CD4-positive, alpha-beta T cell treated with Interleukin-4 for 1 hour (primary cell): ENCODE data around the gene GLT8D1.
A peak's percentile ranks its signal among the peaks of the same experiment; 100 is the strongest.
"Not testable (repeated sequence)": the region's sequence is repeated elsewhere in the genome, so short reads cannot be mapped to it uniquely, and the experiment has no call there.

Experiments used
- DNase-seq, 2 donors: peaks; one replicate each; pipeline ENCODE4 v3.0.0-alpha.2; 2020 to 2022

GLT8D1 gene, protein sequence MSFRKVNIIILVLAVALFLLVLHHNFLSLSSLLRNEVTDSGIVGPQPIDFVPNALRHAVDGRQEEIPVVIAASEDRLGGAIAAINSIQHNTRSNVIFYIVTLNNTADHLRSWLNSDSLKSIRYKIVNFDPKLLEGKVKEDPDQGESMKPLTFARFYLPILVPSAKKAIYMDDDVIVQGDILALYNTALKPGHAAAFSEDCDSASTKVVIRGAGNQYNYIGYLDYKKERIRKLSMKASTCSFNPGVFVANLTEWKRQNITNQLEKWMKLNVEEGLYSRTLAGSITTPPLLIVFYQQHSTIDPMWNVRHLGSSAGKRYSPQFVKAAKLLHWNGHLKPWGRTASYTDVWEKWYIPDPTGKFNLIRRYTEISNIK

DNA sequence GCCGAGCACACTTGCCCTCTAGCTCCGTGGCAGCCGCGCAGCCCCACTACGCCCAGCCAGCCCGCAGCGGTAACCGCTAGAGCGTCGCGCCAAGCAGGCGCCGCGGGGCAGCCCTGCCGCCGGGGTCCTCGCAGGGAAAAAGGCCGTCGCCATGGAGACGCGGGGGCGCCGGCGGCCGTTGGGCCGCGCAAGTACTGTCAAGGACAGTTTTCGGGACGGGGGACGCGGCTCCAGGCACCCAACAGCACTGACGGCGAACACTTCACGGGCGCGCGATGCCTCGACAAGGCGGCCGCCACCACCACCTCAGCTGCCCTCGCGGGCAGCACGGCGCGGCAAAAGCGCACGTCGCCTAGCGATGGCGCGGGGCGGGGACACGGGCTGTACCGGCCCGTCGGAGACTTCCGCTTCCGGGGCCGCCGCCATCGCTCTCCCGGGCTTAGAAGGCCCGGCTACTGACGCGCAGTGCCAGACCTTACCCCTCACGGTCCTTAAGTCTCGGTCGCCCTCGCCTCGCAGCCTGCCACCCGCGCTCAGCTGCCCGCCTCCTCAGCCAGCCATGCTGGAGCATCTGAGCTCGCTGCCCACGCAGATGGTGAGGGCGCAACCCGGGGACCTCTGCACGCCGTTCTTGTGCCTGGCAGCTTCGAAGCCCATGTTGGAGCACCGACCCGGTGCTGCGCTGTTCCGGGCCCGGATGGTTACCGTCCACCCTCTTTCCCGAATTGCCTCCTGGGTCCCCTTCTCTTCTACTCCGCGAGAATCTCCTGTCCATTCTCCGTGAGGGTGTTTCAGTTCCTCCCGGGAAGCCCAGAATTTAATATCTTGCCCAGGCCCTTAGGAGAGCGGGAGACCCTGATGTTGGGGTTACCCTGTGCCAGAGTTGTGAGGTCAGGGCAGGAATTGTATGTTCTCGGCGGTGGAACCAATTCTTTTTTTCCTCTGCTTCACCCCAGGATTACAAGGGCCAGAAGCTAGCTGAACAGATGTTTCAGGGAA is at the start of gene GLT8D1, which contains the start of gene SPCS1:
Gene GLT8D1, minus strand, starts transcription at position 104 of the 999 bp plus-strand sequence. CDS start 5,331 bp downstream, outside the sequence.
Gene SPCS1, plus strand, starts transcription at position 419 of the 999 bp plus-strand sequence. Its CDS starts 141 bp downstream, at position 560.
- DNase-seq = peak; percentile 84 to 86

DNA sequence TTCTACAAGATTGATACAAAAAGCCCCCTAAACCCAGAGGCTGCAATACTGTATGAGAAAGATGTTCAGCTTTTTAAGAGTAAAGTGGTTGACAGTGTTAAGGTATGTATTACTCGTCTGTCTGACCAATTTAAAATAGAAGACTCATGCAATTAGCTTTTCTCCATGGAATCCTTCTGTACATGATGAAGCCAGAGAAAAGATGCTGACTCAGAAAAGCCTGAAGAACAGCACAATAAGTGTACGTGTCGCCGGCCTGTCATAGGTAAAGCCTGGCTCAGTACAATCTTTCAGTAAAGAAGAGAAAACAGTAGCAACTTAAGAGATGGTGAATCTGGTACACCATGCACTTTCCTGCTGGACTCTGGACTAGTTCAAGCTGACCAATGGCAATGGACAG is 48.8 kb upstream of the GLT8D1 start:
- no peak for DNase-seq

- no peak for DNase-seq
Measured at GRCh38 chr3:52752045-52752660, 46.6 kb upstream of the GLT8D1 start.

DNA sequence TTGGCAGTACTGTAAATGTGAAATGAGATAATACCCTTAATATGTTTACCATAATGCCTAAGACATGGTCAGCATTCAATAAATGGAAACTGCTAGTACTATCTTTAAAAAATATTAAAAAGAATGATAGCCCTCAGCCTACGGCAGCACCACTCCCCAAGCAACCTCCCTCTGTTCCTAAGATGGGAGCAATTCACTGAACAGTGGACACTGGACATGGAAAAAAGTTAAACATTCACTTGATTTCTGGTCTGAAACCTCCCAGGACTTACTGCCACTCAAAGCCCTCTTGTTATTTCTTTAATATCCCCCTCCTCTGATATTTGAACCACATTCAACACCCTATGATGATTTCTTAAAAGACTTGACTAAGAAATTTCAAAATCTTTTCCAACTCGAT is 38.1 kb upstream of the GLT8D1 start:
- no peak for DNase-seq

GRCh38 chr3:52743152-52743551 is 37.6 kb upstream of the GLT8D1 start:
- DNase-seq = no peak

- DNase-seq = peak in 1 of 2 donors; percentile 46
Measured at GRCh38 chr3:52742418-52743041, 36.9 kb upstream of the GLT8D1 start.

GRCh38 chr3:52739730-52740129 is 34.1 kb upstream of the GLT8D1 start:
- DNase-seq = no peak

DNA sequence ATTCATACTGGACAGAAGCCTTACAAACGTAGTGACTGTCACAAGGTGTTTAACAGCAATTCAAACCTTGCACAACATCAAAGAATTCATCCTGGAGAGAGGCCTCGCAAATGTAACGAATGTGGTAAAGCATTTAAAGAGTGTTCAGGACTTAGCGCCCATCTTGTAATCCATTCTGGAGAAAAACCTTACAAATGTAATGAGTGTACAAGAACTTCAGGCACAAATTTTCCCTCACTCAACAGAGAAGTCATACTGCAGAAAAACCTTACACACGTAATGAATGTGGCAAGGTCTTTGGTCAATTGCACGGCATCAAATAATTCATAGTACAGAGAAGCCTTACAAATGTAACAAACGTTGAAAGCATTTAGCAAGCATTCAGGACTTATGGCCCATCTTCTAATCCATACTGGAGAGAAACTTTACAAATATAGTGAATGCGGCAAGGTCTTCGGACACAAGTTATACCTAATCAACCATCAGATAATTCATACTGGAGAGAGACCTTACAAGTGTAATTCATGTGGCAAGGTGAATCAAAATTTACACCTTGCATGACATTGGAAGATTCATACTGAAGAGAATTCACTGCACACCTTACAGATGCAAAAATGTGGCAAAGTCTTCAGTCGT is 27.8 kb upstream of the GLT8D1 start:
- DNase-seq = no peak

- DNase-seq = no peak
Measured at GRCh38 chr3:52731590-52731989, 26.0 kb upstream of the GLT8D1 start.

GRCh38 chr3:52730681-52731080 is 25.1 kb upstream of the GLT8D1 start:
- no peak for DNase-seq

DNA sequence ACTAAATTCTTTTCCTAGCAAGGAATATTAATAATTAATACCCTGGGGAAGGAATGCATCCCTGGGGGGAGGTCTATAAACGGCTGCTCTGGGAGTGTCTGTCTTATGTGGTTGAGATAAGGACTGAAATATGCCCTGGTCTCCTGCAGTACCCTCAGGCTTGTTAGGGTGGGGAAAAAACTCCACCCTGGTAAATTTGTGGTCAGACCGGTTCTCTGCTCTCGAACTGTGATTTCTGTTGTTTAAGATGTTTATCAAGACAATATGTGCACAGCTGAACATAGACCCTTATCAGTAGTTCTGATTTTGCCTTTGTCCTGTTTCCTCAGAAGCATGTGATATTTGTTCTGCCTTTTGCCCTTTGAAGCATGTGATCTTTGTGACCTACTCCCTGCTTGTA is 23.2 kb upstream of the GLT8D1 start:
- DNase-seq = not testable (repeated sequence)

GRCh38 chr3:52724511-52724910 is 18.9 kb upstream of the GLT8D1 start:
- DNase-seq = no peak

DNA sequence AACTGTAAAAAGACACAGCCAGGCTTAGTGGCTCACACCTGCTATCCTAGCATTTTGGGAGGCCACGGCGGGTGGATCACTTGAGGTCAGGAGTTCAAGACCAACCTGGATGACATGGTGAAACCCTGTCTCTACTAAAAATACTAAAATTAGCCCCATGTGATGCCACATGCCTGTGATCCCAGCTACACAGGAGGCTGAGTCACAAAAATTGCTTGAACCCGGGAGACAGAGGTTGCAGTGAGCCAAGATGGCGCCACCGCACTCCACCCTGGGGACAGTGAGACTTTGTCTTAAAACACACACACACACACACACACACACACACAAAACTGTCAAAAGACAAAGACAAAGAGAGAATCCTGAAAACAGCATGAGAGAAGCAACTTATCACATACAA is 18.3 kb upstream of the GLT8D1 start:
- DNase-seq = no peak

DNA sequence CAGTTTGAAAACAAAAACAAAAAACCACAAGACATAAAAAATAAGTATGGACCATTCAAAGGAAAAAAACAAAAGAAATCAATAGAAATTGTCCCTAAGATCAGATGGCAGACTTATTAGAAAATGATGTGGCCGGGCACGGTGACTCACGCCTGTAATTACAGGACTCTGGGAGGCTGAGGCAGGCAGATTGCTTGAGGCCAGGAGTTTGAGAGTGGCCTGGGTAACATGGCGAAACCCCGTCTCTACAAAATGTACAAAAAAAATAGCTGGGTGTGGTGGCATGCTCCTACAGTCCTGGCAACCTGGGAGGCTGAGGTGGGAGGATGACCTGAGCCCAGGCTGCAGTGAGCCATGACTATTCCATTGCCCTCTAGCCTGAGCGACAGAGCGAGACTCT is 16.9 kb upstream of the GLT8D1 start:
- DNase-seq = no peak

GRCh38 chr3:52721730-52722008 is 16.1 kb upstream of the GLT8D1 start:
- no peak for DNase-seq

- DNase-seq = peak; percentile 38 to 40
Measured at GRCh38 chr3:52721002-52721729, 15.6 kb upstream of the GLT8D1 start.

- no peak for DNase-seq
Measured at GRCh38 chr3:52719618-52720017, 14.0 kb upstream of the GLT8D1 start.

GRCh38 chr3:52715714-52716305 is 10.2 kb upstream of the GLT8D1 start:
- no peak for DNase-seq

DNA sequence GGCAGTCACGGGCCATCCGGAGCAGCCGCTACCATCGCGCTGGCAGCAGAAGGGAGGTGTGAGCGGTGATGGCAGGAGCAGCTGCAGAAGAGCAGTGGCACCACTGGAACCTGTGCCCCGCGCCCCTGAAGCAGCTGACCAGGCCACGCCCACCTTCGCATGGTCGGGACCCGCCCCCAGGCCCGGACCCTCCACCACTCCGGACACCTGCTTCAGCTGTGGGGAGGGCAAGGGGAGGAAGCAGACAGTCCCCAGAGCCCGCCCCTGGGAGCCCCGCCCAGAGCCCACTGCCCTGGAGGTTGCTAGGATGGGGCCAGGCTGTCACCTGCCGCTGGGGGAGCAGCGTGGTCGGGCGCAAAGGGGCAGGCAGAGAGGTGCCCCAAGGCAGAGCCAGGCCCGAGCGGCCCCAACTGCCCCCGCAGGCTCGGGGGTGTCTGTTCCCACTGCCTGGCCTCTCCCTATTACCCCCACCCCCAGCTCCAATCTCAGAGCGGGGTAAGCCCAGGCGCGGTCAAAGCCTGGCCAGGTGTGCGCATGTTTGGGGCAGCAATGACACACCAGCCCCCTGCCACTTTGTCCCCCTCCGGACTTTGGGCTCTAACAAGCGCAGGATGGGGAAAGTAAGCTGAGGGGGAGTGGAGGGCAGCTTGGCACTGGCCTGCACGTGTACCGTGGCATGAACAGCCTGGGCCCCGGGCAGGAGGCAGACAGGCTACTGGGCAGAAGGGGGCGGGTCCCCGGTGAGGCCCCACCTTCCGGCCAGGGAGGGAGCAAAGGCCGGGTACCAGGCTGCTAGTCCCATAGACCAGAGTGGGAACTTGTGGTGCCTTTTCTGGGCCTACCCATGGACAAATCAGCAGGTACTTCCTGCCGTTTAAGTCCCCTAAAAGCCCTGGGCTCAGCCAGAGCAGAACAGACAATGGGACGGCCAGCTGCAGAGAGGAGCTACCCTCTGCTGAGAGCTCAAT is 9.0 kb upstream of the GLT8D1 start:
- DNase-seq = no peak
